GM12878 (cell line): ENCODE data around the gene TOM1L2. TPM values are rescaled to one million over a fixed set of nuclear protein-coding genes. Genes with fewer than 3 reads are reported as not detected.

Experiments
- ATF7 ChIP-seq: fragments of 450-650 bp; IDR thresholded peaks from 2 replicates; pipeline ENCODE4 v1.6.1; 2016; ENCODE audit warnings: low read depth, mild to moderate bottlenecking
- FOXK2 ChIP-seq: fragments of 450-650 bp; IDR thresholded peaks from 2 replicates; pipeline ENCODE4 v1.6.1; 2017; ENCODE audit warnings: mild to moderate bottlenecking, moderate library complexity
- KAT2A ChIP-seq: conservative IDR thresholded peaks from 2 replicates; pipeline ENCODE4 v1.6.1; 2011; ENCODE audit warnings: low read depth, low read length; ENCODE audit not compliant: control insufficient read depth
- NFXL1 ChIP-seq: fragments of 450-650 bp; IDR thresholded peaks from 2 replicates; pipeline ENCODE4 v1.6.1; 2017; ENCODE audit warnings: antibody characterized with exemption, mild to moderate bottlenecking, borderline replicate concordance
- RBBP5 ChIP-seq: fragments of 200-600 bp; sonication (generic); conservative IDR thresholded peaks from 2 replicates; pipeline ENCODE4 v1.6.1; 2016
- SUZ12 ChIP-seq: fragments of 200-600 bp; sonication (generic); IDR thresholded peaks from one replicate; pipeline ENCODE4 v1.6.1; 2018; ENCODE audit warnings: antibody characterized with exemption, mild to moderate bottlenecking; ENCODE audit not compliant: unreplicated experiment
- TBL1XR1 ChIP-seq: IDR thresholded peaks from 2 replicates; pipeline ENCODE4 v1.6.1; 2012; ENCODE audit warnings: low read depth, low read length, improper control_type of control experiment
- YBX1 ChIP-seq: fragments of 450-650 bp; IDR thresholded peaks from 2 replicates; pipeline ENCODE4 v1.6.1; 2016; ENCODE audit warnings: antibody characterized with exemption
- ZBTB40 ChIP-seq: fragments of 450-650 bp; IDR thresholded peaks from 2 replicates; pipeline ENCODE4 v1.6.1; 2016; ENCODE audit warnings: mild to moderate bottlenecking, moderate library complexity, borderline replicate concordance
- polyA plus RNA-seq, 11 experiments: library from polyadenylated mRNA; depleted of rRNA in 4 of 11; unstranded in 6 of 11; stranded (reverse) in 5 of 11; fragments of >200 nt; fragmentation: Nextera tagmentation in 4 of 11; fragmentation: Illumina TruSeq in 1 of 11; extraction: Ambion mirVana in 4 of 11; extraction: Trizol in 1 of 11; gene quantifications; 1 replicate in 1 of 11; 2 replicates in 10 of 11; pipeline versions ENCODE4 v1.2.1 to v1.2.3, GENCODE V29; 2011 to 2016; ENCODE audit warnings: inconsistent platforms in 2 of 11, missing spikeins in 2 of 11, low read depth in 1 of 11
- total RNA-seq, 4 experiments: library from RNA; depleted of rRNA in 3 of 4; stranded (reverse); fragments of >200 nt in 3 of 4; fragmentation: Illumina TruSeq in 1 of 4; extraction: Trizol in 1 of 4; gene quantifications; 2 replicates each; pipeline versions ENCODE4 v1.2.1 to v1.2.3, GENCODE V29; 2013 to 2021
- TF ChIP-seq, protein P1 (sequence below): fragments of 450-650 bp; IDR thresholded peaks from 2 replicates; pipeline ENCODE4 v1.6.1; 2017; ENCODE audit warnings: mild to moderate bottlenecking

TOM1L2 gene
- total and polyA plus RNA-seq, 10 of the 15 experiments (the other 5 are each of a cell fraction or from before 2014, with no cell fraction given), result 0.19 to 19.2 (median 8.1) TPM

- no peak for TF ChIP-seq ZBTB40
- TF ChIP-seq YBX1, result no peak
- TF ChIP-seq KAT2A, result no peak
- no peak for TF ChIP-seq RBBP5
- TF ChIP-seq NFXL1, result no peak
- no peak for TF ChIP-seq SUZ12
- TF ChIP-seq FOXK2, result no peak
- TF ChIP-seq, protein P1, sequence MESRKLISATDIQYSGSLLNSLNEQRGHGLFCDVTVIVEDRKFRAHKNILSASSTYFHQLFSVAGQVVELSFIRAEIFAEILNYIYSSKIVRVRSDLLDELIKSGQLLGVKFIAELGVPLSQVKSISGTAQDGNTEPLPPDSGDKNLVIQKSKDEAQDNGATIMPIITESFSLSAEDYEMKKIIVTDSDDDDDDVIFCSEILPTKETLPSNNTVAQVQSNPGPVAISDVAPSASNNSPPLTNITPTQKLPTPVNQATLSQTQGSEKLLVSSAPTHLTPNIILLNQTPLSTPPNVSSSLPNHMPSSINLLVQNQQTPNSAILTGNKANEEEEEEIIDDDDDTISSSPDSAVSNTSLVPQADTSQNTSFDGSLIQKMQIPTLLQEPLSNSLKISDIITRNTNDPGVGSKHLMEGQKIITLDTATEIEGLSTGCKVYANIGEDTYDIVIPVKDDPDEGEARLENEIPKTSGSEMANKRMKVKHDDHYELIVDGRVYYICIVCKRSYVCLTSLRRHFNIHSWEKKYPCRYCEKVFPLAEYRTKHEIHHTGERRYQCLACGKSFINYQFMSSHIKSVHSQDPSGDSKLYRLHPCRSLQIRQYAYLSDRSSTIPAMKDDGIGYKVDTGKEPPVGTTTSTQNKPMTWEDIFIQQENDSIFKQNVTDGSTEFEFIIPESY, result no peak
- TF ChIP-seq TBL1XR1, result no peak
- TF ChIP-seq ATF7, result no peak
Observed at GRCh38 chr17:17924131-17924856, 47.9 kb downstream of the TOM1L2 start (continued).
